GM13977 (cell line): ENCODE measurements around the gene ITSN1.
"Not testable (repeated sequence)": the region's sequence is repeated elsewhere in the genome, so short reads cannot be mapped to it uniquely, and the experiment has no call there.

Experiments used
- DNase-seq: peaks from one replicate; pipeline ENCODE4 v3.0.0; 2012; ENCODE audit warnings: low spot score
- in situ Hi-C: fragments of 300-500 bp; cut with MboI; formaldehyde crosslinking; loops from one replicate; pipeline ENCODE4 v1.12.0; 2022; ENCODE audit warnings: low sequenced_read_pairs, low pct_unique_long_range_greater_than_20kb, mixed read lengths, inconsistent platforms; ENCODE audit not compliant: unreplicated experiment
- TF ChIP-seq, protein P1 (sequence below): IDR thresholded peaks from 2 replicates; pipeline ENCODE4 v1.5.1; 2012; ENCODE audit warnings: mild to moderate bottlenecking, control low read depth; ENCODE audit not compliant: insufficient read depth; ENCODE audit errors: extremely low read depth, missing control alignments

The ITSN1 gene

GRCh38 chr21:33712022-33712803, 69.9 kb downstream of the ITSN1 start:
- TF ChIP-seq, protein P1, sequence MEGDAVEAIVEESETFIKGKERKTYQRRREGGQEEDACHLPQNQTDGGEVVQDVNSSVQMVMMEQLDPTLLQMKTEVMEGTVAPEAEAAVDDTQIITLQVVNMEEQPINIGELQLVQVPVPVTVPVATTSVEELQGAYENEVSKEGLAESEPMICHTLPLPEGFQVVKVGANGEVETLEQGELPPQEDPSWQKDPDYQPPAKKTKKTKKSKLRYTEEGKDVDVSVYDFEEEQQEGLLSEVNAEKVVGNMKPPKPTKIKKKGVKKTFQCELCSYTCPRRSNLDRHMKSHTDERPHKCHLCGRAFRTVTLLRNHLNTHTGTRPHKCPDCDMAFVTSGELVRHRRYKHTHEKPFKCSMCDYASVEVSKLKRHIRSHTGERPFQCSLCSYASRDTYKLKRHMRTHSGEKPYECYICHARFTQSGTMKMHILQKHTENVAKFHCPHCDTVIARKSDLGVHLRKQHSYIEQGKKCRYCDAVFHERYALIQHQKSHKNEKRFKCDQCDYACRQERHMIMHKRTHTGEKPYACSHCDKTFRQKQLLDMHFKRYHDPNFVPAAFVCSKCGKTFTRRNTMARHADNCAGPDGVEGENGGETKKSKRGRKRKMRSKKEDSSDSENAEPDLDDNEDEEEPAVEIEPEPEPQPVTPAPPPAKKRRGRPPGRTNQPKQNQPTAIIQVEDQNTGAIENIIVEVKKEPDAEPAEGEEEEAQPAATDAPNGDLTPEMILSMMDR: no peak
- in situ Hi-C loops: no loop called here
- DNase-seq: no peak

DNA sequence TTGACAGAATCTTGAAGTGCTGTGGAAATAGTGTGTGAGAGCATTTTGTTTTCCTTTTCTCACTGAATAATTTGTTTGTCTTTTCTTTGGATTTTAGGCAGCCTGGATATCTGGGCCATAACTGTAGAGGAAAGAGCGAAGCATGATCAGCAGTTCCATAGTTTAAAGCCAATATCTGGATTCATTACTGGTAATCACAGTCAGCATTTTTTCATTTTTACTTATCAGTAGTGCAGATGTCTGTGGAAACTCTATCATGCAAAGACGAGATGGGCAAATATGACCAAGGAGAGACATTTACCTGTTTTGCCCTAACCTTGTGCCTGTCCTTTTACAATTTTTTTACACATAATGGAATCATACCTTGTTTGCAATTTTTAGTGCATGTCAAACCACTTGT, 78.8 kb downstream of the ITSN1 start:
- in situ Hi-C loops: no loop called here
- no peak for DNase-seq
- TF ChIP-seq, protein P1: no peak

- in situ Hi-C loops, DNase-seq: not testable (repeated sequence)
These were observed 86.8 kb downstream of the ITSN1 start for GRCh38 chr21:33729139-33729538.

DNA sequence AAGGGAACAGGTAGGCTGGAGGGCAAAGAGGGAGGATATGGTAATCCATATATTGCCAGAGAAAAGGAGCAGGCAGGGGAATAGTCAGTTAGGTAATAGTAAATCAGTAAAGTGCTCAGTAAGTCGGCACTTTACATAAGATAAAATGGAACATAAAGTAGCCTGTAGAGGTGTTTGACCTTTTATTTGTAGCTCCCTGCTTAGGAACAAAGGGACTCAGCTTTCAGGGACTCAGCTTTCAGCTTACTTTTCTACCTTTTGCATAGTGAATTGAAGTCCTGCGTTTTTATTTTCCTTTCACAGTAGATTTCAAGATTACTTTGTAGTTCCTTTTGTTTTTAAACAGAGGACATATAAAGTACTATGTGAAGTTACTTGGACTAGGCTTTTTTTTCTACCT, 87.3 kb downstream of the ITSN1 start:
- in situ Hi-C loops: no loop called here
- DNase-seq: no peak
- TF ChIP-seq, protein P1: no peak

- TF ChIP-seq, protein P1: no peak
- in situ Hi-C loops: no loop called here
These were observed 89.1 kb downstream of the ITSN1 start for GRCh38 chr21:33731447-33731846.

GRCh38 chr21:33732038-33732437, 89.7 kb downstream of the ITSN1 start:
- TF ChIP-seq, protein P1: no peak
- no peak for DNase-seq
- in situ Hi-C loops: no loop called here

More at GRCh38 chr21:33731447-33731846, 89.1 kb downstream of the ITSN1 start:
- DNase-seq: no peak

DNA sequence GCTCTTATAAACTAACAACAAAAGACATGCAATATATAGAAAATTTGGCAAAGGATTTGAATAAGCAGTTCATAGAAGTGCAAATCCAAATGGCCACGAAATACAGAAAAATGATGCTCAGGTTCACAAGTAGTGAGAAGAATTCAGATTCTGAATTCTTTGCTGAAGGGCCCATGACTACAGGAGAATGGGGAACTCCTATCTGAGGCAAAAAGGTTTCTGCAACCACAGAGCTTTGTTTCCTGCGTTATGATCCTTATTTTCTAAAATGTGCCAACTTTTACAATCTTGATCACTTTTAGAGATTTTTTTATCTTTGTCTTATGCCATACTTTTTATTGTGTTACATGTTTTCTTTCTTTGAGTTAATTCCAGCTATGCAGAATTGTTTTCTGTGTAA, 91.3 kb downstream of the ITSN1 start:
- in situ Hi-C loops: no loop called here
- no peak for DNase-seq
- TF ChIP-seq, protein P1: no peak
